SK-MEL-5 (cell line): ENCODE data around the gene PTPN22. TPM values are rescaled to one million over a fixed set of nuclear protein-coding genes. Genes with fewer than 3 reads are reported as not detected.

Source experiments
- DNase-seq: peaks from one replicate; pipeline ENCODE4 v3.0.0-alpha.2; 2016; ENCODE audit warnings: low read depth, low spot score
- in situ Hi-C: cut with HindIII; loops from 2 replicates; pipeline ENCODE4 v1.10.0; 2016; ENCODE audit warnings: low sequenced_read_pairs, high pct_unique_total_duplicates, low pct_unique_long_range_greater_than_20kb
- polyA plus RNA-seq, 2 experiments: library from polyadenylated mRNA; depleted of rRNA; stranded (reverse); fragments of >200 nt; gene quantifications; 2 replicates each; pipeline ENCODE4 v1.2.3, GENCODE V29; 2015
- total RNA-seq: library from RNA; depleted of rRNA; stranded (reverse); fragments of >200 nt; shearing (Covaris generic); gene quantifications from 2 replicates; pipeline ENCODE4 v1.2.3, GENCODE V29; 2014; rRNA removed

PTPN22 gene
- 0.08 TPM in 1 of 2 replicates, not detected in the other for total RNA-seq
- polyA plus RNA-seq (2015; cell fraction: cytosol; rRNA removed), result 0.05 and 0.08 TPM in 2 replicates
- polyA plus RNA-seq (2015; cell fraction: nucleus; rRNA removed), result not detected in 2 replicates

DNA sequence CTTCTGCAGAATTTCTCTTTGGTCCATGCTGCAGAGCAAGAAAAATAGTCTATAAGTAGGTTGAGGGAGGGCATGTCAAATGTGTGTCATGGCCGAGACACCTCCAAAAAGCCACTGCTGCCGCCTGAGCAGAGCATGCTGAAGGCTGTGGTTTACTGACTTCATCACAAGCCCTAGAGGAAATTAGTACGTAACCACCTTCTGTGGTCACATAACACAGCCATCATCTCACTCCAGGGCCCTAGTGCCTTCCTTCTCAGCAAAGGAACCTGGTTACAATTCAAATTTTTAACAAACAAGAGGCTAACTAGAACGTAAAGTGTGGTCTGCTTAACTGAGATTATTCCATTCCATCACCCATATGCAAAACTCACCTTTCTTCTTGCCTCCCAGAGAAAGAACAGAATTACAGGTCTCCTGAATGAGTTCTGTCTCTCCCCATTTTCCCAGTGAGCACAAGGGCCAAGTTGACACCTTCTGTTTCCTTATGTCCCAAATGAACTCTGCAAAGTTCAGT lies at the start of gene PTPN22:
PTPN22 (minus strand) TSS at position 116 of the 517 bp plus-strand sequence.
- in situ Hi-C loops, result no loop called here
- DNase-seq, result no peak

- in situ Hi-C loops, result no loop called here
- no peak for DNase-seq
Observed at GRCh38 chr1:113918243-113918642, 46.7 kb upstream of the PTPN22 start.

DNA sequence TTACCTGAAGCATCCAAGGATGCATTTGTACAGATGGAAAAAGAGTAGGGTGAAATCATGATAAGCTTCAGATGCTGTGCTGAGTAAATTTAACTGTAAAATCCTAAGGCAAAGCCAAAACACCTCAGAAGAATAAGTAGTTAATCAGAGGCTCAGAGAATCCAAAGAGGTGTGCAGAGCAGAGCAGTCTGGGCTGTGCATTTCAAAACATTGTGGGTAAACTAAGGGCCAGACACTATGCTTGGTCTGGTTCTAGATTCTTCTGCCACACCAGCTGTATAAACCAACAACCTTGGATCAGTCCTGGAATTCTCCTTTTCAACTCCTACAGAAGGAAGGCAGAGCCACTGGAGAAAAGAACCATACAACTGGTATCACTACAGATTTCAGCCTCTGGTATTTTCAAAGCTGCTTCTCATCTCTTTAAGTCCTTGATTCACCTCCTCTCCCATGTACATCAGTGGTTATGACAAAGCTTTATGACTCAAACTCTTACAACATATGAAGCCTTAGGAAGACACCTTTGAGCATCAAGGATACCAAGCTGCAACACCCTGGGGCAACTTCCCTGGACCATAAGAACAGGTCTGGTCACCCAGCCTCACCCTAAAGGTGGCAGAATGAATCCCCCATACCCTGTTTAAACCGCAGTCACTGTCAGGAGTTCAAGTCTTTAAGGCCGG lies 46.0 kb upstream of the PTPN22 start:
- in situ Hi-C loops, result no loop called here
- DNase-seq, result no peak

- in situ Hi-C loops, result no loop called here
- DNase-seq, result no peak
Observed at GRCh38 chr1:113916974-113917373, 45.5 kb upstream of the PTPN22 start.

- no peak for DNase-seq
- in situ Hi-C loops, result no loop called here
Observed at GRCh38 chr1:113913887-113914664, 42.6 kb upstream of the PTPN22 start.

DNA sequence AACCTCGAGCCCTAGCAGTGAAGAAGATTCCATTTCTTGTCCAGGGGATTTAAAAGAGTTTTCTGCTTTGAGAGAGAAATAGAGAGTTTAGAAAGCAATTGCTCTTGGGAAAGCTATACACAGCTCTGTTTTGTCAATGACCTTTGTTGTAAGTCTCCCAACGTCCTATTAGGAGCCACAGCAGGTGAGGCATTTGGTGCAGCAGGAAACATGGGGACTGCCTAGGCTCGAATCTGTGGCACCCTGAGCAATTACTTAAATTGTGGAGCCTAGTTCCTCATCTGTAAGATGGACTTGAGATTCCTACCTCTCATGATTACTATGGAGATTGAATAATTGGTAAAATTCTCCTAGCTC lies 41.8 kb upstream of the PTPN22 start:
- in situ Hi-C loops, result no loop called here

GRCh38 chr1:113912594-113913311 lies 41.2 kb upstream of the PTPN22 start:
- in situ Hi-C loops, result no loop called here
- DNase-seq, result no peak

More for the DNA sequence above, 41.8 kb upstream of the PTPN22 start:
- DNase-seq, result no peak

GRCh38 chr1:113905435-113905861 lies 33.9 kb upstream of the PTPN22 start:
- DNase-seq, result no peak
- in situ Hi-C loops, result no loop called here

- peak; percentile 99 for DNase-seq
- in situ Hi-C loops, result no loop called here
Observed at GRCh38 chr1:113904674-113905434, 33.3 kb upstream of the PTPN22 start, which contains the start of the genes AP4B1 and DCLRE1B. TSS of gene AP4B1 (minus strand) at chr1:113904799. CDS start at chr1:113904717, 82 bp downstream. TSS of gene DCLRE1B (plus strand) at chr1:113905326. CDS start at chr1:113905587, 261 bp downstream.

DNA sequence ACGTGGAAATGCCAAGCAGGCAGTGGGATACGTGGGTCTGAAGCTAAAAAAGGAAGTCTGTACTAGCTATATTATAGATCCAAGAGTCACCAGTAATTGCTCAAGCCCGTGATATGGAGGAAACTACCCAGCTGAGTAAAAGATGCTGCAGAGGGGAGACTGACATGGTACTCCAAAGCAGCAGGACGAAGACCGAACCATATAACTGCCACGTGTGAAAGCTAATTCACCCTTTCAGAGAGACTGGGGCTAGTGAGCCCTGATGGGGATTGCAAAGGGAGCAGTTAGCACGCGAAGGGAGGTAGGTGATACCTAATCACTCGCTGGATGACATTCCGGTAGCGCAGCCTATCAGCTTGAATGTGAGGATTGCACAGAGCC lies 32.8 kb upstream of the PTPN22 start:
- in situ Hi-C loops, result no loop called here

DNA sequence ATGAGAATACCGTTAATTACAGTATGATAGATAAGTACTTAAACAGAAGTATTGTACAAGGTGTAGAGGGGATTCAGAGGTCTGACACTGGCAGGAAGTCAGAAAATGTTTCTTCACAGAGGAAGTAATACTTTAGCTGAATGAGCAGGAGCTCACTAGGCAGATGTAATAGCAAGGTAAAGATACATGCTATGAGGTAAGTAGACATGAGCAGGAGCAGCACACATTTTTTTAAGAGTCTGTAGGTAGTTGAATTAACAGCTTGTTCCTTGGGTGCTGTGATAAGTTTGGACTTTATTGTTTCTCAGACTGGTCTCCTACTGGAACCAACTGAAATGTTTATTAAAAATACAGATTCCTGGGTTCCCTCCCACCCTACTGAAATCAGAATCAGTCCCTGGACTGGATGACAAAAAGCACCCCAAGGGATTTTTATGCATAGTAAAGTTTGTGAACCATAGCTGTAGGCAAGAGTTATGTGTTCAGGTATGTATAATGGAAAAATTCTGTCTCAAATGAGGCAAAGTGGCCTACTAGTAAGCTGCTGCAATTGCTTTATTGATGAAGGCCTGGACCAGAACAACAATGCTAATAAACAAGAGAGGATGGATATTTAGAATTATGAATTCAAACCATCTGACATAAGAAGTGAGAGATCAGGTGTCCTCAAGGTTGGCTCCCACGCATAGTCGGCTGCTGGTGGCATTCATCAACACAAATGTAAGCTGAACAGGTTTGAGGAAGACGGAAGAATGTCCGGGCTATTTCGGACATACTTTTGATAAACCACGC lies 32.2 kb upstream of the PTPN22 start:
- in situ Hi-C loops, result no loop called here
- DNase-seq, result no peak

More for the DNA sequence above, 32.8 kb upstream of the PTPN22 start:
- no peak for DNase-seq

DNA sequence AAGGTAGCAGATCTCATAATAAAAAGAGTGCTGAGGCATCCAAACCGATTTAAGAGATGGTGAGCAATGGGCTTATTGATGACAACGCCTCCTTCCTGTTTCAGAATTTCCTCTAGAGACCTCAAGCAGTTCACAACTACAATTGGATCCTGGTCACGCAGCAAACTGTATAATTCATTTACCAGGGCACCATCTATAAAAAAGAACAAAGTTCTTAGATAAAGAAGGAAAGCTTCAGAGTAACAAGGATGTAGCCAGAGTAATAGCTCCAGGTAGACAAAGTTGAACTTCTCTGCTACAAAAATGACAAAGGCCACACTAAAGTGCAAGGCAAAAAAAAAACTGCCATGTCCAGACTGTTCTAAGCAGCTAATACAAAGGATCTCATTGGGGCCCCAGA lies 29.7 kb upstream of the PTPN22 start:
- no peak for DNase-seq
- in situ Hi-C loops, result no loop called here

DNA sequence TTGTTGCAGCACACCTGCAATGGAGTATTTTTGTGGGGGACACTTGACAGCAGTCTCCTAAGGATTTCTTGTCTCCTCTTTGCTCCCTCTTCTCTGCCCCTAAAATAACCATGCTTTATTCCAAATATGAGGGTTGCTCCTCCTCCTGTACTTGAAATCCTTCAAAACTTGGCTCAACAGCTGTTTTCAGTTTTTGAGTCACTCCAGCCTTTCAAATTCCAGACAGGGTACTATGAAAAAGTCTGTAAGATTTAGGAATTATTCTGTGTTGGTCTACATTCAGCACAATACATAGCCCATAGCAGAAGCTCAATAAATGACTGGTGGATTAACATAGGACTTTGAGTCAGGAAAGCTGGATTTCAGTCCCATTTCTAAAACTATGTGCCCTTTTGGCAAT lies 27.6 kb upstream of the PTPN22 start:
- in situ Hi-C loops, result no loop called here
- no peak for DNase-seq

DNA sequence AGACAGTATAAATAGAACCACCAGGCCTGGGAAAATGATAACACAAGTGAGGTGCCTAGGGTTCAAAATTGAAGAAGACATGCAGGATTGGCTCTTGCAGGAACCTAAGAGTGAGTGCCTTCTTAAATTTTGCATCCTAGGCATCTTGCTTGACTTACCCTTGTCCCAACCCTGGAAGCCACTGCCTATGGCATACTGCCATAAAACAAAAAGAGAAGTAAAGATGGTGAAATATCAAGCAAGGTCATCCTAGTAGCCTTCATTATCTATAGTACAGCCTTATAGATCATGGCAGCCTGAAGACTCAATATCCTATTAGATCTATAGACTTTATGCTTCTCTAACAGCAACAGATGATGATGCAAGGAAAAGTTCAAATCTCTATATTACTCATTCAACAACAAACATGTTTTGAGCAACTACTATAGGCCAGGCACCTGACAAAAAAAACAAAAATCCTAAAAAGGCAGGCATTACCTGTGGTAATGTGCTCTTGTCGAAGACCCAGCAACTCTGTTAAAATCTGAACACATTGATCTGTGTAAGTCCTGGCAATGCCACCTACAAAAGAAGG lies 26.8 kb upstream of the PTPN22 start:
- in situ Hi-C loops, result no loop called here
- no peak for DNase-seq

GRCh38 chr1:113895961-113896360 lies 24.4 kb upstream of the PTPN22 start:
- DNase-seq, result no peak
- in situ Hi-C loops, result no loop called here

GRCh38 chr1:113895098-113895497 lies 23.6 kb upstream of the PTPN22 start:
- in situ Hi-C loops, result no loop called here
- no peak for DNase-seq
